ENCODE data around the gene SCART1.
"Not testable (repeated sequence)": the region's sequence is repeated elsewhere in the genome, so short reads cannot be mapped to it uniquely, and the experiment has no call there.

The SCART1 gene

GRCh38 chr10:133488354-133488753 is 34.6 kb downstream of the SCART1 start:
- DNase-seq (ENCODE audit: low spot score) = no peak
- no peak for TF ChIP-seq CTCF (IDR thresholded peaks at IDR 0.05; ENCODE audit: extremely low read depth, missing control alignments)

- DNase-seq (ENCODE audit: low spot score) = no peak
- TF ChIP-seq CTCF (IDR thresholded peaks at IDR 0.05; ENCODE audit: extremely low read depth, missing control alignments) = no peak
Observed at GRCh38 chr10:133489816-133490588, 36.3 kb downstream of the SCART1 start.

GRCh38 chr10:133493562-133493961 is 39.8 kb downstream of the SCART1 start:
- DNase-seq (ENCODE audit: low spot score) = not testable (repeated sequence)

- DNase-seq (ENCODE audit: low spot score) = not testable (repeated sequence)
Observed at GRCh38 chr10:133497363-133497762, 43.6 kb downstream of the SCART1 start.

GRCh38 chr10:133499176-133499575 is 45.4 kb downstream of the SCART1 start:
- not testable (repeated sequence) for DNase-seq (ENCODE audit: low spot score)

GRCh38 chr10:133500897-133501296 is 47.2 kb downstream of the SCART1 start:
- not testable (repeated sequence) for DNase-seq (ENCODE audit: low spot score)

GRCh38 chr10:133509700-133510099 is 56.0 kb downstream of the SCART1 start:
- TF ChIP-seq CTCF (IDR thresholded peaks at IDR 0.05; ENCODE audit: extremely low read depth, missing control alignments) = no peak
- DNase-seq (ENCODE audit: low spot score) = no peak

- DNase-seq (ENCODE audit: low spot score) = no peak
- TF ChIP-seq CTCF (IDR thresholded peaks at IDR 0.05; ENCODE audit: extremely low read depth, missing control alignments) = no peak
Observed at GRCh38 chr10:133511408-133511807, 57.7 kb downstream of the SCART1 start.

GRCh38 chr10:133511907-133512528 is 58.3 kb downstream of the SCART1 start:
- TF ChIP-seq CTCF (IDR thresholded peaks at IDR 0.05; ENCODE audit: extremely low read depth, missing control alignments) = no peak
- DNase-seq (ENCODE audit: low spot score) = no peak
